Hindlimb muscle (tissue), 1 donor: Measurements from ENCODE around the gene ANKRD13A. TPM values are rescaled to one million over a fixed set of nuclear protein-coding genes. Genes with fewer than 3 reads are reported as not detected.
"Not testable (repeated sequence)": the region's sequence is repeated elsewhere in the genome, so short reads cannot be mapped to it uniquely, and the experiment has no call there.

Experiments used
- DNase-seq: peaks from one replicate; pipeline ENCODE4 v3.0.0-alpha.2; 2013
- polyA plus RNA-seq: library from polyadenylated mRNA; unstranded; fragments of 120-200 nt; gene quantifications from one replicate; pipeline ENCODE4 v1.2.1, GENCODE V29; 2013; ENCODE audit not compliant: insufficient read length

ANKRD13A gene
- polyA plus RNA-seq, 1 donor = 53.3 TPM

- not testable (repeated sequence) for DNase-seq
Observed at GRCh38 chr12:110049034-110049433, 49.8 kb downstream of the ANKRD13A start.

- DNase-seq = not testable (repeated sequence)
Observed at GRCh38 chr12:110049666-110050065, 50.4 kb downstream of the ANKRD13A start.

- no peak for DNase-seq
Observed at GRCh38 chr12:110050927-110051326, 51.7 kb downstream of the ANKRD13A start.

GRCh38 chr12:110055375-110056352 is 56.4 kb downstream of the ANKRD13A start:
- not testable (repeated sequence) for DNase-seq

- DNase-seq = not testable (repeated sequence)
Observed at GRCh38 chr12:110056643-110057042, 57.4 kb downstream of the ANKRD13A start.

GRCh38 chr12:110058875-110059615 is 59.8 kb downstream of the ANKRD13A start:
- DNase-seq = no peak

- DNase-seq = no peak
Observed at GRCh38 chr12:110059651-110060000, 60.4 kb downstream of the ANKRD13A start.

- no peak for DNase-seq
Observed at GRCh38 chr12:110062241-110062640, 63.0 kb downstream of the ANKRD13A start.

- DNase-seq = no peak
Observed at GRCh38 chr12:110065540-110065939, 66.3 kb downstream of the ANKRD13A start.

GRCh38 chr12:110067531-110067930 is 68.3 kb downstream of the ANKRD13A start:
- no peak for DNase-seq

GRCh38 chr12:110068115-110068514 is 68.9 kb downstream of the ANKRD13A start:
- DNase-seq = not testable (repeated sequence)

- DNase-seq = no peak
Observed at GRCh38 chr12:110068654-110069053, 69.4 kb downstream of the ANKRD13A start.

- DNase-seq = no peak
Observed at GRCh38 chr12:110071504-110071903, 72.3 kb downstream of the ANKRD13A start.

GRCh38 chr12:110071967-110072366 is 72.7 kb downstream of the ANKRD13A start:
- no peak for DNase-seq

- DNase-seq = not testable (repeated sequence)
Observed at GRCh38 chr12:110072636-110073035, 73.4 kb downstream of the ANKRD13A start.

- peak; percentile 56 for DNase-seq
Observed at GRCh38 chr12:110073049-110073831, 74.0 kb downstream of the ANKRD13A start.

GRCh38 chr12:110074089-110074488 is 74.9 kb downstream of the ANKRD13A start:
- DNase-seq = no peak

- no peak for DNase-seq
Observed at GRCh38 chr12:110075880-110076279, 76.7 kb downstream of the ANKRD13A start.

- no peak for DNase-seq
Observed at GRCh38 chr12:110077800-110078199, 78.6 kb downstream of the ANKRD13A start.

GRCh38 chr12:110079477-110080400 is 80.5 kb downstream of the ANKRD13A start:
- no peak for DNase-seq

GRCh38 chr12:110080410-110080809 is 81.2 kb downstream of the ANKRD13A start:
- no peak for DNase-seq
